ENCODE results near the gene TAC3.
"Not testable (repeated sequence)": the region's sequence is repeated elsewhere in the genome, so short reads cannot be mapped to it uniquely, and the experiment has no call there.

TAC3 gene

DNA sequence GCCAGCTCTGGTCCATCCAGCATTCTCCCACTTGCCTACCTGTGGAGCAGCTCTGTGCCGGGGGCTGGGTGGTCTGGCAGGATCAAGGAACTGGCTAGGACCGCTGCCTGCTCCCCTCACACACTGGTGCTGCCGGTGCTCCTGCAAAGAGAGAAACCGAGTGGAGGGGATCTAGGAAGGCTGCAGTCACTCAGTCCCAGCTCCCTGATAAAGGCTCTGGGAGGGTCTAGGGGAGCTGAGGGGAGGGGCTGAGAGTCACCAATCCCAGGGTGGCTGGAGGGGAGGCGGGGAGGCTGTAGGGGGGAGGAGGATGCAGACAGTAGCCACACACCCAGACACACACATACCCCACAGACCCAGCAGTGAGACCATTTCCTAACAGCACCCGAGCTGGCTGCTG is at the start of gene TAC3:
Gene TAC3 (minus strand): TSS at position 182 of the 400 bp plus-strand sequence. CDS start 732 bp downstream, outside the sequence.
- no peak for DNase-seq

DNA sequence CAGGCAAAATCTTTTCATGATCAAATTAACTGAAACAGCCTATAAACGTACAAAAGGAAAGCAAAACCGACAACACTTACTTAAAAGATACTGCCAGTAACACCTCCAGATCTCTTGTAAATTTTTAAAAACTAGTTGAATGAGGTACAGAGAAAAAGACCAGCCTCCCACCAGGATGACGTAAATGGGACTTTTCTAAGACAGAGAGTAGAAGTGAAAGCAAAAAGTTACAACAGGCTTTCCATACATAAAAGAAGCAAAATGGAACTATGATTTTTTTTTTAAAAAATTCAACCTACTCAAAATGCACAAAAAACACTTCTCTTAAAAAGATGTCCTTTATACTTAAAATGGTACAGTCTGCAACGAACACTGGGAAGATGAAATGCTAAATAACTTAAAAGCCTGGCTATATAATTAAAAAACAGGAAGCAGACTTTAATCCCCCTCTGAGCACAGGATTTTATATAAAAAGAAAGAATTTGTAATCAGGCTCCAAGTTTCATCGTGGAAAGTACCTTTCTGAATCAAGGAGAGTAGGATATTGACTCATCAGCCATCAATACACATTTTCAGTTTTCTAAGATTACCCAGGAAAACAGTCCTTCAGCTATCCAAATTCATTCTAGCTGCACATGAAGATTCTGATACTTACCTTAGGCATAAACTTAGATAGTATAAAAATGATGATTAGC is 47.8 kb upstream of the TAC3 start:
- no peak for DNase-seq

DNA sequence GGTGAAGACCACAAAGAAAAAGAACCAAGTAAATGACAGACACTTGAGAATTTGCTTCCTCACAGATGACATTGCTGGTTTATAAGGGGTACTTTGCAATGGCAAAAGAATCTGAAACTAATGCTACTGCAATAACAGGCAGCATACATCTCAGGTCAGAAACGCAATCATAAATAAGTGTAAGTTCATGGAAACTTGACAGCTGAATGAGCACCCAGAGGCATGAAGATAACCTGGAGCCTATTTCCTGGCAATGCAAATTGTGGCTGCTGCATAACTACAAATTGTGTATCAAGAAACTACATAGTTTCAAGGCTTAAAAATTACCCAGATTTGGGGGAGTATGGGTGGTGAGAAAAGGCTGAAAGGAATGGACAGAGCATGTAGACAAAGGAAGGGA is 42.1 kb upstream of the TAC3 start:
- no peak for DNase-seq

DNA sequence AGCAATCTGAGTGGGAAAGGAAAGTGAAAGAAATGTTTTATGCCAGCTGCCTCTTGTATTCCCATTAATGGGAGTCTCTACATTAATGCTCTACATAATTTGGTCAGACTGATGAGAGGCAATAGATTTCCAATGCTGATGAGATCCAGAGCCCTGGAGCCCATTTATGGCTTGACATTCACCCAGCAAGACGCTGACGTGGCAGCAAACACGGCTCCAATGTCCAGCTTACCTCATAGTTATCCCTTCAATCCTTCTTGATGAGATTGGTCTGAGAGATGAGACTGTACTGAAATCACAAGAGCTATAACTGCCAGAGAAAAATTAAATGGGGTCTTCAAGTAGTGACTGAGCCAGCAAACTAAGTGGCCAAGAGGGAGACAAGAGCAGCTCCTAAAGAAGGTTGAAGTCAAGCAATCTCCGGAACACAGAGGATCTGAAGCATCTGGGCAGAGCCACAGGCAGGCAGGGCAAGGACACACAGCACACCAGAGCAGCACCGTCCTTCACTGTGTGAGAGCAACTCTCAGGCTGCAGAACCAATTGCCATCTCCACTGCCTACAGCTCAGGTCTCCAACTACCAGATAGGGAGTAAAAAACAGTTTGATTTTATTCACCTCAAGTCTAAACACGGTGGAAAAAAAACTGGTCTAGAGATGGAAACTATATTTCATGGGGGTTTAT is 40.9 kb upstream of the TAC3 start:
- no peak for DNase-seq

DNA sequence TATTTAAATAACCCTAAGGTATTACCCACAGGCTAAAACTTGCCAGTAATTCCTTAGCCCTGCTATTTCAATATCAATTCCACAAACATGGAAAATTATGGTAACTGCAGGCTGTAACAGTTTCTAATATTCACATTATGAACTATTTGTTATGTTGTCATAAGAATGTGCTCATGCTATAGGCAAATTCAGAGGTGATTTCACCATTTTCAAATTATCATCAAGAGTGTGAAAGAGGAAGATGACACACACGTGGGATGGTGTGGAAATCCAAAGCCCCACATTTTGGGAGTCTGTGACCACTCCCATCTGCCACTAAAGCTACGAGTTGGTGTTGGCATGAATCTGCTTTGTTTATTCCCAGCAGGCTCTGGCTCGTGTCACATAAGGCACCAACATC is 39.5 kb upstream of the TAC3 start:
- DNase-seq, result no peak

DNA sequence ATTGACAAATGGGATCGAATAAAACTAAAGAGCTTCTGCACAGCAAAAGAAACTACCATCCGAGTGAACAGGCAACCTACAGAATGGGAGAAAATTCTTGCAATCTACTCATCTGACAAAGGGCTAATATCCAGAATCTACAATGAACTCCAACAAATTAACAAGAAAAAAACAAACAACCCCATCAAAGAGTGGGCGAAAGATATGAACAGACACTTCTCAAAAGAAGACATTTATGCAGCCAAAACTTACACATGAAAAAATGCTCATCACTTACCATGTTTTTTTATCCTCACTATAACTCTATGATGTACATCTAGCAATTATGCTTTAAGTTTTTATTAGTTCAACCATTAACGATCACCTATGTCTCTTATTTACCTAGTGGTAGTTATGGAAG is 37.6 kb upstream of the TAC3 start:
- not testable (repeated sequence) for DNase-seq

DNA sequence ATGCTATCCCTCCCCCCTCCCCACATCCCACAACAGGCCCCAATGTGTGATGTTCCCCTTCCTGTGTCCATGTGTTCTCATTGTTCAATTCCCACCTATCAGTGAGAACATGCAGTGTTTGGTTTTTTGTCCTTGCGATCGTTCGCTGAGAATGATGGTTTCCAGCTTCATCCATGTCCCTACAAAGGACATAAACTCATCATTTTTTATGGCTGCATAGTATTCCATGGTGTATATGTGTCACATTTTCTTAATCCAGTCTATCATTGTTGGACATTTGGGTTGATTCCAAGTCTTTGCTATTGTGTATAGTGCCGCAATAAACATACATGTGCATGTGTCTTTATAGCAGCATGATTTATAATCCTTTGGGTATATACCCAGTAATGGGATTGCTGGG is 36.8 kb upstream of the TAC3 start:
- not testable (repeated sequence) for DNase-seq

DNA sequence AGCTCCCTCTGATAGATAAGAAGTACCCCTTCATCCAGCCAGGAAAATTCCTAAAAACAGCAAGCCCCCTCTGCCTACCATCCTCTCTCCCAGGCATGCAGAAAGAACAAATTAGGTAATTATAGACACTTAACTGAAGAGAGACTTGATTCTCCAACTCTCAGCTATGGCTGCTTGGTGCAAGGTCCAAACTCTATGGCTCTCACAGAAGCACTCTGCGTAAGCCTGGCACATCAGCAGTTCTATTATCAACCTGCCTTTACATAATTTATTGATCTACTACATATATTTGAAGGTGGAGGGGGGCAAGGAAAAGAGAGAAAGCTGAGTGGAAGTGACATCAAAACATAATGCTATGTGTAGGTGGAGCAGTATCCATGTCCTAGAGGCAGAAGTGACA is 34.7 kb upstream of the TAC3 start:
- no peak for DNase-seq

DNA sequence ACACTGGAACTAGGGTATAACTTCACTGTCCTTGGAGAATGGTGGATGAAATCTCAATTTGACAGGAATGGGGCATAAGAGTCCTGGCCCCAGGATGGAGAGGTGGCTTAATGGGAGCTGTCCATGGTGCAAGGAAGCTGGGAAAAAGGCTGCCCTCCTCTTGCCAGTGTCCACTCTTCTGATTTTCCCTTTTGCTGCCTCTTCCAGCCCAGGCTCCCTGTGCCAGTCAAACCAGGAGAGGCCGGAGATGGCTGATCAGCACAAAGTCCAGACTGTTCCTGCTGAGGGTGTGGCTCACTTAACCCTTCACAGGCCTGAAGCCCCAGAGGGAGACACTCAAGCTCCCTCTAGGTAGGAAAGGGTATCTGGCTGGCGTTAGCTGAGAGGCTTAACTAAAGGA is 33.6 kb upstream of the TAC3 start, which contains the start of gene MYO1A:
Gene MYO1A (minus strand): TSS at position 240 of the 400 bp plus-strand sequence. CDS start 1,806 bp downstream, outside the sequence.
- DNase-seq, result no peak

DNA sequence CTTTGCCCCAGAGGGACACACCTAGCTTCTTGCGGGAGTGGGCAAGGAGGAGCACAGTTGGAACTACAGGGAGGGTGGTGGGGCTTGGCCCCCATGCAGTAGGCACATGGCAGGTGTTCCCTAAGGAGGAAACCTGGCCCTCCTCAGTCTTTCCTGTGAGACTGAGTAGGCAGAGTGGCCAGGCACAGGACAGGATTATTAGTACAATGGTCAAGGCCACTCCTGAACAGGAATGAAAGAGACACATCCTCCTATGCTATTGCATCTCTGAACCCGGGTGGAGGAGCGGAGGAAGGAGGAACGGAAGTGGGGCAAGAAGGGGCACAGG is 32.8 kb upstream of the TAC3 start:
- no peak for DNase-seq

DNA sequence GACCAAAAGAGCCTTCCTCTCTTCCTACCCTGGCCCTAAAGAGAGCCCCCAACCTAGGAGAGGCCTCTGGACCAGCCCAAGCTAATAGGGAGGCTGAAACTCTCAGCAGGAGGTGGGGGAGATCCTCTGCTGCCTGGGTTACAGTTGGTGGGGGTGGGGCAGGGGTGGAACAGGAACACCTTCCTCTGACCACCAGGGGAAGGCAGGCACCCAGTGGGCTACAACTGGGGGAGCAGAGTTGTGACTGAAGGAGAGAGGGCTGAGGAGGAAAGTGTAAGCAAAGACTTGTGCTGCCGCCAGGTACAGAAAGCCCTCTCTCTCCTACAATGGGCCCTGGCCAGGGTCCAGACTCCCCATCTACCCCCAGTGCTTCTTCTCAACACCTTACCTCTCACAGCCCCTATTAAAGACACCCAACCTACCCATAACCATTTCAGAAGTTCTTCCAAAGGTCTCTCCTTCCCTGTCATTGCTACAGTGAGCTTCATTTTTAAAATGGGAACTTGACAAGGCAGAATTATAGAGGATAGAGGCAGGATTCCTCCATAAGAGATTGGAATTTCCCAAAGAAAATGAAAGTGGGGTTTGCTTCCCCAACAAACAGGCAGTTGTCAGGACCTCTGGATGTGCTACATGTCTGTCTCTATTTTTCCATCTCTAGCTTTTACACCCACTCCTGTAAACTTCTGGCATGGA is 32.2 kb upstream of the TAC3 start:
- DNase-seq, result no peak

DNA sequence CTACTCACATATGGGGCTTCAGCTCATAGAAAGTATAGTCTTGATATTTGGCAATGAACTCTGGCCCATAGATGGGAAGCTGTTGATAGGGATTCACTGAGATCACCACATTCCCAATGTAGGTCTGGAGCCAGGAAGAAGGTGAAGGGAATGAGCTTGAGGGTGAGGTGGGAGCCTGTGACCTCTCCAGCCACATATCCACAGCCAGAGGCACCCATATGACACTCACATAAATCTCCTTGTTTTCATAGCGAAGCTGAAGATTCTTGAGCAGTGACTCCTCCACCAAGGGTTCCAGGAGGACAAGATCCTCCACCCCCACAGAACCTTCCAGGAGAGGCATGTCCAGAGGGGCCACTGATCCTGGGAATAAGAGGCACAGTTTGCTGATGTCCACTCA is 31.7 kb upstream of the TAC3 start:
- DNase-seq, result no peak

DNA sequence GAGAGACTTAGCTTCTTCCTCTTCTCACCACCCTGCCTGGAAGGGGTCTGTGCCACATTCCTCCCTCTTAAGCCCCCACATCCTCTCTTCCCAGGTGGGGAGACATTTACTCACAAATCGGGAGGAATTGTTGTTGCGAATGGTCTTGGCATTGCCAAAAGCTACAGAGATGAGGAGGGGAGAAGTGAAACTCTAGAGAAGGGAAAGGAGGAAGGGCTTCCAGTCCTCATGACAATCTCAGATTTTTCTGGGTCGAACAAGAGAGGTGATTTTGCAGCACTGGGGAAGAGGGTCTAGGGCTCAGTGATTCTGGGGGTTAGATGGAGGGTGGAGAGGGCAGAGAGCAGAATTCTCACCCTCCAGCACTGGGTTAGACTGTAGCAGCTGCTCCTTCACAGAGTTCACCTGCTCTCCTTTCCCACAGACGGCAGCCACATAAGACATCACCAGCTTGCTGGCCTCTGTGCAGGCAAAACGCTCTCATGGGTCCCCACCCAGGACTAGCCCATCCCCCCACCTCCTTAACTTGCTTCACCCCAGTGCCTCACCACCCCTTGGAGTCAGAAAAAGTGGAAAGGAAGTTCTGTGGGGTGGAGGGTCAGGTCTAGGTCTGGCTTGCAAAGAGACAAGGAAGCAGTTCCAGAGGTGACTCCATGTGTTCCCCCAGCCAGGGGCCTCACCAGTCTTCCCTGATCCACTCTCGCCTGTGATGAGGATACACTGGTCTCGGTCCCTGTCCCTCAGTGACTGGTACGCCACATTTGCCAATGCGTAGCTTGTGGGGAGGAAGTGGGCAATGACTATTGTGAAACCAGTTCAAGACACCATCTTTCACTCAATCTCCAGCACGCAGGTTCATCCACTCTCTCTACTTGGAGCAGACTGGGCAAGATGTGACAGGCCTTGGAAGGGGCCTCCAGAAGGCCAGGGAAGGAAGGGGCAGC is 30.9 kb upstream of the TAC3 start:
- no peak for DNase-seq

DNA sequence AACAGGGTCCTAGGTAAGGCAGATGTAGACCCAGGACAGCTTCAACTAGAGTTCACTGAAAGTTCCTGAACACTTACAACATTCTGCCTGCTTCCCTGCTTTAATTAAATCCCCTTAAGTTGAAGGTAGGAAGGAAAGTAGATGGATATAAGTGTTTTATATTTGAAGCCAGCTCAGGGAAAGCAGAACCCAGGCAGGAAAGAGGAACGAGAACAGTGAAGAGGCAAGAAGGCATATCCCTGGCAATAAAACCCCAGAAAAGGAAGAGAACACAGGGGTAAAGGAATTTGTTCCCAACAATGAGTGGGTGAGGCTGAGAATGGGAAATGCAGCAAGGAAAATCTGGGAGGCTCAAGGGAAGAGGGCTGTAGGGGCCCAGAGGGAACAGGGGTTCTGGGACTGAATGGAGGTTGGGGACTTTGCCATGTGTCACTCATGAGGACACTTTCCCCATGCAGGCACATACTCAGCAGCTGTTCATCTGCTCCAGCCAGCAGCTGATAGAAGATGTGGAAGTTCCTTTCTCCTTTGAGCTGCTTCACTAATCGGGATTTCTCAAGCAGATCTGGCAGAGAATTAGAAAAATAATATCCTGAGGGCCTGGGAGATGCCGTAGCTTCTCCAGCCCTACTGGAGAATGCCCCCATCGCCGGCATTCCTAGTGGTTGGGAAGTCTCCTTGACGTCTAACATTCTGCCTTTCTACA is 29.9 kb upstream of the TAC3 start:
- DNase-seq, result no peak

DNA sequence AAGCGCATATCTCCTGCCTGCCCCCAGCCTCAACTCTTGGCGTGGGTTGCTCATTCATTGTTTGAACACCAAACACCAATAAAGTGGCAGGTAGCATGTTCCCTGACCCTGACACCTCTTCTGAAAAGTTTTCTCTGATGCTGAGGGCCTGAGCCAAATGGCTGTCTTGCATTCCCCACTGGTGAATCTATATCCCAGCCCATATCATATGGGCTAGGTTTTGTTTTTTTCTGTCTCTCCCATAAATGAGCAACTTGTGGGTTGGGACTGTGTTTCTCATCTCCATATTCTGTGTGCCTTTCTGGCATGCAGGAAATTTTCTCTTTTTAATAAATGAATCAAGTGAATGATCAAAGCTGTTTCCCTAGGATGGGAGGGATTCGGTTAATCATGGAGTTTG is 28.6 kb upstream of the TAC3 start:
- DNase-seq, result no peak

DNA sequence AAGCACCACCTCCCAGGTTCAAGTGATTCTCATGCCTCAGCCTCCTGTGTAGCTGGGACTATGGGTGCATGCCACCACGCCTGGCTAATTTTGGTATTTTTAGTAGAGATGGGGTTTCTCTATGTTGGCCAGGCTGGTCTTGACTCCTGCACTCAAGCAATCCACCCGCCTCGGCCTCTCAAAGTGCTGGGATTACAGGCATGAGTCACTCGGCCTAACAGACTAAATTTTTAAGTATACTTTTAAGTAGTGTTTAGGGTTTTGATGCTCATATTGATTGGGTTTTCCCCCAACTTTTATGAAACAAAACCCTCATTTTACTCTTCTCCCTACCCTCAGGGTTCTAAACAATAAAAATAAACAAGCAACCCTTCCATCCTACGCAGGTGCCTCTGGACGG is 28.1 kb upstream of the TAC3 start:
- no peak for DNase-seq

DNA sequence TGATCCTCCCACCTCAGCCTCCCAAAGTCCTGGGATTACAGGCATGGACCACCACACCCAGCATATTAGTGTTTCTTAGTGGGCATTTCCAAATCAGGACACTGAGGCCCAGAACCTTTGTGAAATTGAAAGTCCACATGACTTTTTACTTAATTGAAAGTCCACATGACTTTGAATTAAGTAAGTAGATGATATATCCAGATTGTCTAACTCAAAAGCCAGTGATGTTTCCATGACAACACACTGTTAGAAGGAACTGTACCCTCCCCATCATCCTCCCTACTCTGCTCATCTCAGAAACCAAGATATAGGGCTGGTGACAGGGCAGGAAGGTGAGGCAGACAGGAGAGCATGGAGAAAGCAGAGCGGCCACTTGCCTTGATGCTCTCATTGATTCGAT is 26.4 kb upstream of the TAC3 start:
- no peak for DNase-seq

DNA sequence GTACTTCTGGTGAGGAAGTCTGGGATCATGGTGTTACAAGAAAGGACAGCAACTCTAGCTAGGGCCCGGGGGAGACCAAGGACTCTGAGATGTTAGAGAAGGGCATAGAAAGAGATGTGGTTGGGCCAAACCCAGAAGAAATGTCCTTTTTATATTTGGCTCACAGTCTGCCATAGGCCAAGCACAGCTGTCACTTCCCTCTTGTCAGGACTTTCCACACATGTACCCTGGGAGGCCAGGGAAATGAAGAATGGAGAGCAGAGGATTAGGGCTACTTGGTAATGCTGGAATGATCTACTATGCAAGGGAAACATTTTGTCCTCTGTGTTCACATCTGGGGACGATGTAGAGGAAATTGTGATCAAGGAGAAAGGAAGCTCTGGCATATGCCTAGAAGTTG is 24.4 kb upstream of the TAC3 start:
- no peak for DNase-seq

DNA sequence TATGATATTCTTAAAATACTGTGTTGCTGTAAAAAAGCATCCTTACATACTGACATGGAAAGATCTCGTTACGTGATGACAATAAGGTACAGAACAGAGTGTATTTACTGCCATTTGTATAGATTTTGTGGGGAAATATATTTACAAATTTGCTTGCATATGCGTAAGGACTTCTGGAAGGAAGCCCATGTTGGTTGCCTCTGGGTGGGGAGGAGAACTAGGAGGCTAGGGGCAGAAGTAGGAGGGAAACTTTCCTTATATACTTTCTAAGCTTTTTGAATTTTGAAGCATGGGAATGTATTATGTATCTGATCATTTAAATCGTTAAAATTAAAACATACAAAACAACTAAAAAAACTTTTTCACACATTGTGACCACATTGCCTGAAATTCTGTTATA is 23.9 kb upstream of the TAC3 start:
- DNase-seq, result no peak

DNA sequence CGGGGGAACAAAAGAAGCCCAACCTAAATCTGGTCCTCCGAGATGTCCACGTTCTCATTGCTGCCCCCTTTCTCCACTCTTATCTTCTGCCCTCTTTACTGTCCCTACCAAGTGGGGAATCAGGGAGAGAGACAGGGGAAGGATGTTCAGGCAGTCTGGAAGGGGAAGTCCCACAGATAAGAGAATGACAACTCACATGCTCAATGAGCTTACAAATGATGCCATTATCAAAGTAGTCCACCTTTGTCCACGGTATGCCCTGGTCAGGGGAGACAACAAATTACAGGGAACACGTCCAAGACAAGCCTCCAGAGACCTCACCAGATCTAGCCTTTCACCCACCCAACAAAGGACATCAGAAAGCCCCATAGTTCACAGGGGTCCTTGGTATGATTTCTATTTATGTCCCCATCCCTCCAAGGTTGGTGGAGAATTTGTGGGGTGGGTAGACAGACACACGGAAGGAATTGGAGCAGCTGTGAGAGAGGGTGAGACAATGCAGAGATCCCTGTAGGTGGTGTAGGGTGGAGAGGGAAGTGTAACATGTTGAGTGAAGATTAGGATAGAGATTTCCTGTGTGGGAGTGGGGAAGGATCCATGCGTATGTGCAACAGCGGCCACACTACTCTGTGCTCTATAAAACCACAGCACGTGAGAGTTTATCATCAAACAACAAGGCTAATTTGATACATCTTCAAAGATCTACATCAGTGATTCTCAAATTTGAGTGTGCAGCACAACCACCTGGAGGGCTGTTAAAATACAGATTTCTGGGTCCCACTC is 22.9 kb upstream of the TAC3 start:
- no peak for DNase-seq

DNA sequence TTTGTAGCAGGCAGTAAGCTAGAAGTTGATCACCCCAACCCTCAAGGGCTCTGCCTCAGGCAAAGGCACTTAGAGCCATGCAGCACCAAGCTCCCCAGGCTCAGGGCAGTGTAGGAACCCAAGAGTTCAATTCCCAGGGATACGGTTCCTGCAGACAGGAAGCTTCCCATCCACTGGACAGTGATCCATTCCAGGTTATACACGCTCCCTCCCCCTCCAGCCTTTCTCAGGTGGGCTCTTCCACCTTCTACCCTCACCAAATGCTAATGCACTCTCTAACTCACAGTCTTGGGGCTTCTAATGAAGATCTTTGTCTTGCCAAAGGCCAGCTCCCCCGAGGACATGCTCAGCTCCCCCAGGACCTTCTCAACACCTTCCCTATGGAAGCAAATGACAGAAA is 20.9 kb upstream of the TAC3 start:
- DNase-seq, result no peak

DNA sequence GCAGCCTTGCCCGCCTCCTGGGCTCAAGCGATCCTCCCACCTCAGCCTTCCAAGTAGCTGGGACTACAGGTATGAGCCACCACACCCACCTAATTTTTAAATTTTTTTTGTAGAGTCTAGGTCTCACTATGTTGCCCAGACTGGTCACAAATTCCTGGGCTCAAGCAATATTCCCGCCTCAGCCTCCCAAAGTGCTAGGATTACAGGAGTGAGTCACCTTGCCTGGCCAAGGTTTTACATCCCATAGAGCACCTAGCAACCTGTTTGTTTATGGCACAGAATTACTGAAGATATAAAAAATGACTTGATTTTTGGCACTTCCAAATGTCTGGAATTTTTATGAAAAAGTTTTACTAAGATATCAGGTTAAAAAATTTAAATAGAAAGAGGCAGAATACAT is 17.1 kb upstream of the TAC3 start:
- no peak for DNase-seq
